Endothelial cell of umbilical vein (primary cell): ENCODE data around the gene GPR137. TPM values are rescaled to one million over a fixed set of nuclear protein-coding genes. Genes with fewer than 3 reads are reported as not detected.

Experiments used
- BruUV-seq: library from RNA; stranded (reverse); fragments of 400-500 nt; replicated peaks from 2 replicates; lab custom pipeline; 2021; lab: Mats Ljungman, UMichigan
- CTCF ChIA-PET: fragments of 300-600, 350-600 bp; sonication (Branson Sonifier 250); formaldehyde crosslinking; loops from one replicate; lab custom pipeline; 2021; ENCODE audit warnings: antibody characterized with exemption, inconsistent platforms; lab: Charles Lee
- POLR2A ChIA-PET: fragments of 300-600, 350-600 bp; sonication (Branson Sonifier 250); formaldehyde crosslinking; loops from one replicate; lab custom pipeline; 2021; ENCODE audit warnings: antibody characterized with exemption, inconsistent platforms; lab: Charles Lee
- DNase-seq: peaks from one replicate; pipeline ENCODE4 v3.0.0-alpha.2; 2011; ENCODE audit warnings: low read depth, low spot score
- FAIRE-seq: peaks from 2 replicates; lab custom pipeline; 2011; peaks lifted over from hg19 to GRCh38; lab: Jason Lieb, UNC
- H2AFZ ChIP-seq: 2 replicates; pipeline ENCODE4 v1.6.0; 2012; ENCODE audit warnings: low read depth, low read length, control low read depth, inconsistent platforms
- H3K27ac ChIP-seq: 2 replicates; pipeline ENCODE4 v1.5.1; 2011; ENCODE audit warnings: low read depth, mild to moderate bottlenecking, control low read depth, low read length, moderate library complexity; ENCODE audit not compliant: insufficient read depth
- H3K27me3 ChIP-seq, 2 experiments: 2 replicates each; pipeline versions ENCODE4 v1.6.0 to v1.6.1; 2011; ENCODE audit warnings: low read length in 2 of 2, mixed read lengths in 1 of 2; ENCODE audit not compliant: control insufficient read depth in 2 of 2, insufficient read depth in 2 of 2
- H3K36me3 ChIP-seq, 2 experiments: 2 replicates in 1 of 2; 3 replicates in 1 of 2; pipeline ENCODE4 v1.5.1; 2011; ENCODE audit warnings: low read length in 2 of 2, mild to moderate bottlenecking in 1 of 2, moderate library complexity in 1 of 2; ENCODE audit not compliant: control insufficient read depth in 2 of 2, insufficient read depth in 2 of 2; ENCODE audit errors: extremely low read depth in 1 of 2
- H3K4me1 ChIP-seq: 3 replicates; pipeline ENCODE4 v1.5.1; 2011; ENCODE audit warnings: mild to moderate bottlenecking, low read length; ENCODE audit not compliant: control insufficient read depth, insufficient read depth; ENCODE audit errors: extremely low read depth
- H3K4me2 ChIP-seq: 2 replicates; pipeline ENCODE4 v1.6.1; 2011; ENCODE audit warnings: low read length, control low read depth, mixed read lengths; ENCODE audit not compliant: insufficient read depth
- H3K4me3 ChIP-seq, 3 experiments: fragments of 200-600 bp in 1 of 3; sonication (generic), shearing (Covaris generic) in 1 of 3; replicated peaks in 1 of 3; 2 replicates each; pipeline ENCODE4 v1.5.1; 2011 to 2016; ENCODE audit warnings: control low read depth in 3 of 3, low read length in 3 of 3, mild to moderate bottlenecking in 2 of 3, inconsistent platforms in 1 of 3, low read depth in 1 of 3, moderate library complexity in 1 of 3; ENCODE audit not compliant: insufficient read depth in 1 of 3
- H3K79me2 ChIP-seq: 2 replicates; pipeline ENCODE4 v1.6.0; 2012; ENCODE audit warnings: low read length, inconsistent platforms; ENCODE audit not compliant: control insufficient read depth, insufficient read depth
- H3K9ac ChIP-seq: replicated peaks from 2 replicates; pipeline ENCODE3; 2011; ENCODE audit warnings: low read length, control low read depth; ENCODE audit not compliant: insufficient read depth; ENCODE audit errors: extremely low read depth
- H3K9me1 ChIP-seq: replicated peaks from 3 replicates; pipeline ENCODE4 v1.6.0; 2011; ENCODE audit warnings: mild to moderate bottlenecking, low read length; ENCODE audit not compliant: control insufficient read depth, insufficient read depth; ENCODE audit errors: extremely low read depth
- H3K9me3 ChIP-seq: replicated peaks from 2 replicates; pipeline ENCODE4 v1.5.1; 2012; ENCODE audit warnings: low read length, inconsistent platforms; ENCODE audit not compliant: control insufficient read depth, insufficient read depth
- H4K20me1 ChIP-seq: replicated peaks from 2 replicates; pipeline ENCODE3; 2011; ENCODE audit warnings: mild to moderate bottlenecking, low read length; ENCODE audit not compliant: control insufficient read depth, insufficient read depth; ENCODE audit errors: extremely low read depth
- EZH2 ChIP-seq: IDR thresholded peaks from 2 replicates; pipeline ENCODE4 v1.6.1; 2012; ENCODE audit warnings: borderline replicate concordance, low read depth, mild to moderate bottlenecking, moderate library complexity, low read length, inconsistent platforms; ENCODE audit not compliant: severe bottlenecking
- FOS ChIP-seq: IDR thresholded peaks from 2 replicates; pipeline ENCODE4 v1.6.1; 2011; ENCODE audit warnings: mild to moderate bottlenecking, low read length, moderate library complexity, borderline replicate concordance; ENCODE audit not compliant: insufficient read depth
- GATA2 ChIP-seq: IDR thresholded peaks from 2 replicates; pipeline ENCODE4 v1.7.0; 2011; ENCODE audit warnings: low read depth, mild to moderate bottlenecking, moderate library complexity, mixed read lengths, low read length; ENCODE audit not compliant: insufficient read length, insufficient read depth
- JUN ChIP-seq: IDR thresholded peaks from 2 replicates; pipeline ENCODE4 v1.6.1; 2011; ENCODE audit warnings: borderline replicate concordance, low read depth; ENCODE audit not compliant: insufficient read length, insufficient read depth
- MYC ChIP-seq: IDR thresholded peaks from one replicate; pipeline ENCODE4 v1.6.1; 2011; ENCODE audit warnings: mild to moderate bottlenecking, low read depth, low read length
- POLR2A ChIP-seq: IDR thresholded peaks from 2 replicates; pipeline ENCODE4 v1.6.1; 2012; ENCODE audit warnings: low read depth, mild to moderate bottlenecking, control low read depth, low read length
- POLR2AphosphoS5 ChIP-seq: IDR thresholded peaks from 2 replicates; pipeline ENCODE4 v1.6.1; 2012; ENCODE audit warnings: low read depth, mild to moderate bottlenecking, control low read depth, low read length, moderate library complexity; ENCODE audit not compliant: insufficient read depth
- dilution Hi-C: fragments of 300-500 bp; cut with MboI; formaldehyde crosslinking; loops from one replicate; pipeline ENCODE4 v1.15.0; 2019; ENCODE audit warnings: low sequenced_read_pairs; ENCODE audit not compliant: extremely low pct_ligation_motif_present
- intact Hi-C: fragments of 100-400 bp; cut with micrococcal nuclease; formaldehyde crosslinking; loops from one replicate; pipeline ENCODE4 v1.10.0; 2022
- polyA plus RNA-seq, 4 experiments: library from polyadenylated mRNA; depleted of rRNA in 3 of 4; stranded (reverse) in 3 of 4; unstranded in 1 of 4; fragments of >200 nt; gene quantifications; 2 replicates each; pipeline versions ENCODE4 v1.2.1 to v1.2.3, GENCODE V29; 2011 to 2012; ENCODE audit warnings: missing spikeins in 1 of 4
- total RNA-seq: library from RNA; stranded (reverse); gene quantifications from 2 replicates; pipeline ENCODE4 v1.2.3, GENCODE V29; 2021
- TF ChIP-seq, protein P1 (sequence below): IDR thresholded peaks from 2 replicates; pipeline ENCODE4 v1.6.1; 2011; ENCODE audit not compliant: insufficient read depth, insufficient read length
- TF ChIP-seq, protein P2 (sequence below), 2 donors: IDR thresholded peaks; 1 replicate in 1 of 2; 2 replicates in 1 of 2; pipeline ENCODE4 v1.5.1; 2011; ENCODE audit warnings: low read length in 2 of 2, mild to moderate bottlenecking in 2 of 2, moderate library complexity in 2 of 2, control low read depth in 1 of 2, inconsistent platforms in 1 of 2, low read depth in 1 of 2; ENCODE audit not compliant: insufficient read depth in 1 of 2; ENCODE audit errors: extremely low read depth in 1 of 2

The GPR137 gene
- total and polyA plus RNA-seq, 2 donors (not counting 3 experiments of a cell fraction or from before 2014, with no cell fraction given), result 40.9 to 42.5 TPM

DNA sequence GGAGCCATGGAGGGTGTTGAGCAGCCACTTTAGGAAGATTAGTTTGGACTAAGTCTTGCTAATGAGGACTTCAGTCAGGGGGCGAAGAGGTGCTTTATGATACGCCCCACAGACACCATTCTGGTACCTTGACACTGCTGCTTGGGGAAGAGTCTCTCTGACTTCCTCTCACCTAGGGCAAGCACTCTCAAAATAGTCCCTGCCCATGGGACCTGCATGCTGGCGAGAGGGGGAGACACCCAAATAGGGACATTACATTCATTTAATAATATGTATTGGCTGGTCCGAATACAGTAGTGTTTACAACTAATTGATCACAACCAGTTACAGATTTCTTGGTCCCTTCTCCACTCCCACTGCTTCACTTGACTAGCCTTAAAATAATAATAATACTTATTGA, 10.1 kb downstream of the GPR137 start:
- ChIA-PET CTCF (interaction anchor here (0.7 kb wide), 1 partner anchor 9 kb away, joined by 4 read pairs; the partner anchor contains the start of gene ESRRA), POLR2A (no interaction called here)
- Histone ChIP-seq H3K36me3 (no peaks in the 10 kb centered on the region), H3K27me3 (peaks cover 61 to 91% of the 10 kb centered on the region in 2 experiments), H4K20me1 (no peaks in the 10 kb centered on the region), H3K4me3 (no peak overlapping the region), H2AFZ (no peak overlapping the region), H3K4me2 (no peak overlapping the region), H3K27ac (no peak overlapping the region), H3K9ac (no peak overlapping the region), H3K4me1 (peaks cover 15% of the 10 kb centered on the region), H3K79me2 (no peaks in the 10 kb centered on the region), H3K9me3 (no peaks in the 10 kb centered on the region), H3K9me1 (no peaks in the 10 kb centered on the region)
- intact Hi-C loops, result no loop called here
- dilution Hi-C loops, result no loop called here
- DNase-seq, result no peak
- no peak for FAIRE-seq
- TF ChIP-seq POLR2AphosphoS5, result no peak
- no peak for TF ChIP-seq POLR2A
- TF ChIP-seq, protein P1, sequence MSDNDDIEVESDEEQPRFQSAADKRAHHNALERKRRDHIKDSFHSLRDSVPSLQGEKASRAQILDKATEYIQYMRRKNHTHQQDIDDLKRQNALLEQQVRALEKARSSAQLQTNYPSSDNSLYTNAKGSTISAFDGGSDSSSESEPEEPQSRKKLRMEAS, result no peak
- no peak for TF ChIP-seq EZH2
- TF ChIP-seq JUN, result no peak
- no peak for TF ChIP-seq GATA2
- TF ChIP-seq FOS, result no peak
- TF ChIP-seq, protein P2, sequence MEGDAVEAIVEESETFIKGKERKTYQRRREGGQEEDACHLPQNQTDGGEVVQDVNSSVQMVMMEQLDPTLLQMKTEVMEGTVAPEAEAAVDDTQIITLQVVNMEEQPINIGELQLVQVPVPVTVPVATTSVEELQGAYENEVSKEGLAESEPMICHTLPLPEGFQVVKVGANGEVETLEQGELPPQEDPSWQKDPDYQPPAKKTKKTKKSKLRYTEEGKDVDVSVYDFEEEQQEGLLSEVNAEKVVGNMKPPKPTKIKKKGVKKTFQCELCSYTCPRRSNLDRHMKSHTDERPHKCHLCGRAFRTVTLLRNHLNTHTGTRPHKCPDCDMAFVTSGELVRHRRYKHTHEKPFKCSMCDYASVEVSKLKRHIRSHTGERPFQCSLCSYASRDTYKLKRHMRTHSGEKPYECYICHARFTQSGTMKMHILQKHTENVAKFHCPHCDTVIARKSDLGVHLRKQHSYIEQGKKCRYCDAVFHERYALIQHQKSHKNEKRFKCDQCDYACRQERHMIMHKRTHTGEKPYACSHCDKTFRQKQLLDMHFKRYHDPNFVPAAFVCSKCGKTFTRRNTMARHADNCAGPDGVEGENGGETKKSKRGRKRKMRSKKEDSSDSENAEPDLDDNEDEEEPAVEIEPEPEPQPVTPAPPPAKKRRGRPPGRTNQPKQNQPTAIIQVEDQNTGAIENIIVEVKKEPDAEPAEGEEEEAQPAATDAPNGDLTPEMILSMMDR (IDR thresholded peaks at IDR 0.05; ENCODE audit: extremely low read depth in 1 of 2, insufficient read depth in 1 of 2, low read depth in 1 of 2, low read length in 2 of 2), result no peak
- no peak for TF ChIP-seq MYC
- BruUV-seq, result no TSS peak
